Testis (tissue), 5 donors: Measurements from ENCODE around the gene GNL3. TPM values are rescaled to one million over a fixed set of nuclear protein-coding genes. Genes with fewer than 3 reads are reported as not detected.

ENCODE experiments used
- DNase-seq: peaks from one replicate; pipeline ENCODE4 v3.0.0-alpha.2; 2019
- H3K27ac ChIP-seq, 2 donors: fragments of 200-600 bp; sonication (generic); one replicate each; pipeline ENCODE4 v1.5.1; 2019
- H3K27me3 ChIP-seq: fragments of 200-600 bp; sonication (generic); one replicate; pipeline ENCODE4 v1.5.1; 2019
- H3K36me3 ChIP-seq: fragments of 200-600 bp; sonication (generic); one replicate; pipeline ENCODE4 v1.5.1; 2017; ENCODE audit warnings: low read depth; ENCODE audit errors: missing control alignments
- H3K4me1 ChIP-seq: fragments of 200-600 bp; sonication (generic); one replicate; pipeline ENCODE4 v1.5.1; 2019
- H3K4me3 ChIP-seq, 2 donors: fragments of 200-600 bp; sonication (generic); one replicate each; pipeline ENCODE4 v1.5.1; 2017 to 2019
- H3K9me3 ChIP-seq: fragments of 200-600 bp; sonication (generic); one replicate; pipeline ENCODE4 v1.5.1; 2017
- POLR2A ChIP-seq: fragments of 450-650 bp; IDR thresholded peaks from one replicate; pipeline ENCODE4 v1.6.1; 2017; ENCODE audit warnings: antibody characterized with exemption, mild to moderate bottlenecking, moderate library complexity
- WGBS, 2 donors: methylation state at CpG; one replicate each; pipeline ENCODE4 v1.1.5; 2018; 5-methylcytosine and 5-hydroxymethylcytosine counted together
- intact Hi-C: fragments of 100-400 bp; cut with DNase I; formaldehyde crosslinking; loops from one replicate; pipeline ENCODE4 v1.15.1; 2023; ENCODE audit warnings: low total_unique reads
- long read RNA-seq, 2 donors: transcript quantifications; one replicate each; lab custom pipeline, GENCODE V29; 2026
- polyA plus RNA-seq: library from polyadenylated mRNA; stranded (reverse); fragments of 350-450 nt; fragmentation: Illumina TruSeq; extraction: RNeasy Lipid Tissue Mini Kit (QIAGEN cat#74804); gene quantifications from one replicate; pipeline ENCODE4 v1.2.3, GENCODE V29; 2014; ENCODE audit warnings: low read depth, low replicate concordance; ENCODE audit not compliant: insufficient read depth
- total RNA-seq, 2 donors: library from RNA; depleted of rRNA; stranded (reverse); fragments of >200 nt; gene quantifications; one replicate each; pipeline ENCODE4 v1.2.3, GENCODE V29; 2016
- TF ChIP-seq, protein P1 (sequence below), 3 experiments: fragments of 450-650 bp in 2 of 3; fragments of 200-600 bp in 1 of 3; sonication (generic) in 1 of 3; IDR thresholded peaks; one replicate each; pipeline ENCODE4 v1.5.1; 2016 to 2019; ENCODE audit warnings: antibody characterized with exemption in 3 of 3, mild to moderate bottlenecking in 2 of 3, moderate library complexity in 1 of 3

GNL3 gene, protein sequence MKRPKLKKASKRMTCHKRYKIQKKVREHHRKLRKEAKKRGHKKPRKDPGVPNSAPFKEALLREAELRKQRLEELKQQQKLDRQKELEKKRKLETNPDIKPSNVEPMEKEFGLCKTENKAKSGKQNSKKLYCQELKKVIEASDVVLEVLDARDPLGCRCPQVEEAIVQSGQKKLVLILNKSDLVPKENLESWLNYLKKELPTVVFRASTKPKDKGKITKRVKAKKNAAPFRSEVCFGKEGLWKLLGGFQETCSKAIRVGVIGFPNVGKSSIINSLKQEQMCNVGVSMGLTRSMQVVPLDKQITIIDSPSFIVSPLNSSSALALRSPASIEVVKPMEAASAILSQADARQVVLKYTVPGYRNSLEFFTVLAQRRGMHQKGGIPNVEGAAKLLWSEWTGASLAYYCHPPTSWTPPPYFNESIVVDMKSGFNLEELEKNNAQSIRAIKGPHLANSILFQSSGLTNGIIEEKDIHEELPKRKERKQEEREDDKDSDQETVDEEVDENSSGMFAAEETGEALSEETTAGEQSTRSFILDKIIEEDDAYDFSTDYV
- total RNA-seq (10 to 100 TPM; 50.6 to 57.7 TPM), polyA plus RNA-seq (36.3 TPM)
- long read RNA-seq, donor 1, transcript GNL3-204 (4 exons, 597 nt): minor isoform, 9 of 182 reads
- long read RNA-seq, donor 1, transcript GNL3-202 (15 exons, 2,040 nt): major isoform, 14 of 182 reads
- long read RNA-seq, donor 1, partial matches to known transcripts: 133 of 182 reads
- long read RNA-seq, donor 1, other reads (novel, unspliced or antisense): 26 of 182 reads
- long read RNA-seq, donor 2, transcript GNL3-204 (4 exons, 597 nt): major isoform, 8 of 43 reads
- long read RNA-seq, donor 2, transcript GNL3-202 (15 exons, 2,040 nt): major isoform, 8 of 43 reads
- long read RNA-seq, donor 2, partial matches to known transcripts: 27 of 43 reads
- long read RNA-seq, donor 2, other reads (novel, unspliced or antisense): 0 of 43 reads

DNA sequence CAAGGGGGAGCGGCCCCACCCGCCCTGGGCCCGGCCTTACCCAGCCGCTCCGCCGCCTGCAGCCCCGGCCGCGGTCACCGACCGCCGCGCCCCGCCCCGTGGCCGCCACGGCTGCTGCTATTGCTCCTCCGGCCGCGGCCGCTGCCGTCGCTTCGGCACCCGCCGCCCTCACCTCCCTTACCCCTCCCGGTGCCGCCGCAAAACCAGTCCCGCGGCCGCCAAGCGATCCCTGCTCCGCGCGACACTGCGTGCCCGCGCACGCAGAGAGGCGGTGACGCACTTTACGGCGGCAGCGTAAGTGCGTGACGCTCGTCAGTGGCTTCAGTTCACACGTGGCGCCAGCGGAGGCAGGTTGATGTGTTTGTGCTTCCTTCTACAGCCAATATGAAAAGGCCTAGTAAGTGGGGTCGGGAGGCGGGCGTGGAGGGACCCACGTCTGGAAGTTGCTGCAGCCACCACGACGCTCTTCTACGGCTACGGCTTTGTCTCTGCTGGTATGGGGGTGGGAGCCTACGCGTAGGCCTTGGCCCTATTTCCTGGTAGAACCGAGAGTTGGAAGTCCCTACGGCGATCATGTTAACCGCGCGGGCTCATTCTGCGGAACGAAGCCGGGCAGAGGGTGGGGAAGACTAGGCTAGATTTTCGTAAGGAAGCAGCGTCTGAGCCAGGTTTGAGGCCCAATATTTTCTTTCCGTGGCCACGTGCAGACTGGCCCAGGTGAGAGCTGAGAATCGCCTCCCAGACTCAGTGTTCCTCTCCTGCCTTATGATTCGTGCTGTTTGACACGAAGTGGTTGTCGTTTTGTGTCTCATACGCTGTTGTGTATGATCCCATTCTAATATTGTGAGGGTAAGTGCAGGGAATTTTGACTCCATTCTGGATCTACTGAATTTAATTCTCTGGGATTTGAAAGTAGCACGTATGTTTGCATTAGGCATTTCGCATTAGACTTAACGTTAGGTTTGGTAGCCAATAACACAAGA, at the start of gene GNL3, which contains the start of gene PBRM1:
TSS of gene GNL3 (plus strand) at position 324 of the 983 bp plus-strand sequence. CDS start at position 385, 61 bp downstream.
TSS of gene PBRM1 (minus strand) at position 205 of the 983 bp plus-strand sequence.
- peak; percentile 12 for TF ChIP-seq POLR2A
- TF ChIP-seq, protein P1, sequence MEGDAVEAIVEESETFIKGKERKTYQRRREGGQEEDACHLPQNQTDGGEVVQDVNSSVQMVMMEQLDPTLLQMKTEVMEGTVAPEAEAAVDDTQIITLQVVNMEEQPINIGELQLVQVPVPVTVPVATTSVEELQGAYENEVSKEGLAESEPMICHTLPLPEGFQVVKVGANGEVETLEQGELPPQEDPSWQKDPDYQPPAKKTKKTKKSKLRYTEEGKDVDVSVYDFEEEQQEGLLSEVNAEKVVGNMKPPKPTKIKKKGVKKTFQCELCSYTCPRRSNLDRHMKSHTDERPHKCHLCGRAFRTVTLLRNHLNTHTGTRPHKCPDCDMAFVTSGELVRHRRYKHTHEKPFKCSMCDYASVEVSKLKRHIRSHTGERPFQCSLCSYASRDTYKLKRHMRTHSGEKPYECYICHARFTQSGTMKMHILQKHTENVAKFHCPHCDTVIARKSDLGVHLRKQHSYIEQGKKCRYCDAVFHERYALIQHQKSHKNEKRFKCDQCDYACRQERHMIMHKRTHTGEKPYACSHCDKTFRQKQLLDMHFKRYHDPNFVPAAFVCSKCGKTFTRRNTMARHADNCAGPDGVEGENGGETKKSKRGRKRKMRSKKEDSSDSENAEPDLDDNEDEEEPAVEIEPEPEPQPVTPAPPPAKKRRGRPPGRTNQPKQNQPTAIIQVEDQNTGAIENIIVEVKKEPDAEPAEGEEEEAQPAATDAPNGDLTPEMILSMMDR (IDR thresholded peaks at IDR 0.05): no peak
- Histone ChIP-seq H3K4me1 (peaks cover 42% of the 10 kb centered on the region), H3K9me3 (no peaks in the 10 kb centered on the region), H3K4me3 (peak within 1 kb of the TSS; percentile 81 to 89), H3K27me3 (no peaks in the 10 kb centered on the region), H3K27ac (peak within 1 kb of the TSS; percentile 92 to 98), H3K36me3 (no peaks in the 10 kb centered on the region)
- intact Hi-C loops: no loop called here
- WGBS, 2 donors: 0 to 1% methylated on average over 21 to 75 of the region's 82 CpGs
- peak; percentile 96 for DNase-seq

GRCh38 chr3:52636673-52637072, 49.2 kb upstream of the GNL3 start:
- H3K9me3 ChIP-seq: no peaks in the 10 kb centered on the region
- 85 to 93% methylated on average over 4 of the region's 4 CpGs for WGBS, 2 donors
- no peak for DNase-seq
- H3K27me3 ChIP-seq: no peaks in the 10 kb centered on the region
- H3K27ac ChIP-seq: no peak overlapping the region
- H3K4me3 ChIP-seq: no peak overlapping the region
- intact Hi-C loops: no loop called here
- no peak for TF ChIP-seq POLR2A
- TF ChIP-seq, protein P1 (IDR thresholded peaks at IDR 0.05): no peak
- H3K36me3 ChIP-seq: peaks cover 8% of the 10 kb centered on the region
- H3K4me1 ChIP-seq: no peaks in the 10 kb centered on the region

GRCh38 chr3:52645549-52645948, 40.3 kb upstream of the GNL3 start:
- Histone ChIP-seq H3K4me3 (no peak overlapping the region), H3K27ac (no peak overlapping the region), H3K36me3 (peaks cover 4% of the 10 kb centered on the region), H3K9me3 (no peaks in the 10 kb centered on the region), H3K27me3 (no peaks in the 10 kb centered on the region), H3K4me1 (no peaks in the 10 kb centered on the region)
- 86 to 92% methylated on average over 6 of the region's 6 CpGs for WGBS, 2 donors
- TF ChIP-seq, protein P1 (IDR thresholded peaks at IDR 0.05): no peak
- TF ChIP-seq POLR2A: no peak
- intact Hi-C loops: no loop called here
- DNase-seq: no peak
